A549 (cell line): ENCODE results near the gene KIF5C.

ENCODE experiments used
- CEBPB ChIP-seq, 2 experiments: fragments of >200 bp in 1 of 2; sonication (Bioruptor Twin) in 1 of 2; formaldehyde crosslinking in 1 of 2; IDR thresholded peaks; 2 replicates each; pipeline ENCODE4 v1.6.1; 2012 to 2016
- CHD4 ChIP-seq: fragments of 200-600 bp; sonication (generic); IDR thresholded peaks from 2 replicates; pipeline ENCODE4 v1.6.1; 2016; ENCODE audit warnings: antibody characterized with exemption, mild to moderate bottlenecking, borderline replicate concordance
- E2F6 ChIP-seq: IDR thresholded peaks from 2 replicates; pipeline ENCODE4 v1.6.1; 2012; ENCODE audit warnings: low read depth, borderline replicate concordance
- MYC ChIP-seq: IDR thresholded peaks from 2 replicates; pipeline ENCODE4 v1.6.1; 2012; ENCODE audit warnings: mild to moderate bottlenecking, inconsistent platforms, low read length, improper control_type of control experiment, borderline replicate concordance
- POLR2A ChIP-seq: IDR thresholded peaks from 2 replicates; pipeline ENCODE4 v1.6.1; 2012; ENCODE audit warnings: mild to moderate bottlenecking, low read length
- RCOR1 ChIP-seq: fragments of 150-350 bp; IDR thresholded peaks from 2 replicates; pipeline ENCODE4 v1.6.1; 2014; ENCODE audit warnings: antibody characterized with exemption, low read length, low read depth
- REST ChIP-seq: fragments of 200-600 bp; sonication (generic); IDR thresholded peaks from 2 replicates; pipeline ENCODE4 v1.6.1; 2016; ENCODE audit warnings: antibody characterized with exemption, mild to moderate bottlenecking, moderate library complexity
- TF ChIP-seq, protein P1 (sequence below): fragments of >200 bp; sonication (Bioruptor Twin); formaldehyde crosslinking; IDR thresholded peaks from 3 replicates; pipeline ENCODE4 v1.5.1; 2016

GRCh38 chr2:149015926-149016563, 141.0 kb downstream of the KIF5C start:
- TF ChIP-seq CEBPB (IDR thresholded peaks at IDR 0.05) (no peak), E2F6 (no peak), POLR2A (no peak), CHD4 (no peak), MYC (no peak), REST (no peak), RCOR1 (no peak)
- TF ChIP-seq, protein P1, sequence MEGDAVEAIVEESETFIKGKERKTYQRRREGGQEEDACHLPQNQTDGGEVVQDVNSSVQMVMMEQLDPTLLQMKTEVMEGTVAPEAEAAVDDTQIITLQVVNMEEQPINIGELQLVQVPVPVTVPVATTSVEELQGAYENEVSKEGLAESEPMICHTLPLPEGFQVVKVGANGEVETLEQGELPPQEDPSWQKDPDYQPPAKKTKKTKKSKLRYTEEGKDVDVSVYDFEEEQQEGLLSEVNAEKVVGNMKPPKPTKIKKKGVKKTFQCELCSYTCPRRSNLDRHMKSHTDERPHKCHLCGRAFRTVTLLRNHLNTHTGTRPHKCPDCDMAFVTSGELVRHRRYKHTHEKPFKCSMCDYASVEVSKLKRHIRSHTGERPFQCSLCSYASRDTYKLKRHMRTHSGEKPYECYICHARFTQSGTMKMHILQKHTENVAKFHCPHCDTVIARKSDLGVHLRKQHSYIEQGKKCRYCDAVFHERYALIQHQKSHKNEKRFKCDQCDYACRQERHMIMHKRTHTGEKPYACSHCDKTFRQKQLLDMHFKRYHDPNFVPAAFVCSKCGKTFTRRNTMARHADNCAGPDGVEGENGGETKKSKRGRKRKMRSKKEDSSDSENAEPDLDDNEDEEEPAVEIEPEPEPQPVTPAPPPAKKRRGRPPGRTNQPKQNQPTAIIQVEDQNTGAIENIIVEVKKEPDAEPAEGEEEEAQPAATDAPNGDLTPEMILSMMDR: no peak
